Adrenal gland (tissue), 12 donors: ENCODE data around the gene TP73. TPM values are rescaled to one million over a fixed set of nuclear protein-coding genes. Genes with fewer than 3 reads are reported as not detected.

ENCODE experiments used
- DNase-seq, 7 donors: peaks; one replicate each; pipeline ENCODE4 v3.0.0-alpha.2; 2019 to 2020
- H3K27ac ChIP-seq, 5 donors: fragments of 200-600 bp; sonication (generic) in 4 of 5; 1 replicate in 3 of 5; 2 replicates in 2 of 5; pipeline versions ENCODE4 v1.5.1 to v1.8.0; 2016 to 2020; ENCODE audit warnings: mild to moderate bottlenecking in 1 of 5
- H3K27me3 ChIP-seq: fragments of 200-600 bp; 2 replicates; pipeline ENCODE4 v1.8.0; 2021
- H3K36me3 ChIP-seq, 2 donors: fragments of 200-600 bp; replicated peaks in 1 of 2; 1 replicate in 1 of 2; 2 replicates in 1 of 2; pipeline versions ENCODE4 v1.5.1 to v1.8.0; 2018 to 2022
- H3K4me1 ChIP-seq, 2 donors: fragments of 200-600 bp; replicated peaks in 1 of 2; 1 replicate in 1 of 2; 2 replicates in 1 of 2; pipeline versions ENCODE4 v1.5.1 to v1.8.0; 2018 to 2021
- H3K4me3 ChIP-seq, 4 donors: fragments of 200-600 bp; sonication (generic) in 3 of 4; one replicate each; pipeline ENCODE4 v1.5.1; 2016 to 2018
- H3K9me3 ChIP-seq, 3 donors: fragments of 200-600 bp; sonication (generic) in 1 of 3; replicated peaks in 1 of 3; 1 replicate in 2 of 3; 2 replicates in 1 of 3; pipeline versions ENCODE4 v1.5.1 to v1.8.0; 2016 to 2021
- CTCF ChIP-seq, 6 experiments: fragments of 450-650 bp in 4 of 6; fragments of 200-600 bp in 2 of 6; sonication (generic) in 1 of 6; IDR thresholded peaks; 1 replicate in 5 of 6; 2 replicates in 1 of 6; pipeline versions ENCODE4 v1.5.1 to v1.8.0; 2016 to 2021; ENCODE audit warnings: antibody characterized with exemption in 6 of 6, mild to moderate bottlenecking in 2 of 6, moderate library complexity in 1 of 6
- POLR2A ChIP-seq, 2 donors: fragments of 450-650 bp; IDR thresholded peaks; one replicate each; pipeline ENCODE4 v1.6.1; 2017; ENCODE audit warnings: antibody characterized with exemption in 2 of 2, mild to moderate bottlenecking in 2 of 2, moderate library complexity in 1 of 2
- WGBS, 4 donors: extraction: QIAGEN DNeasy Blood & Tissue Kit in 2 of 4; methylation state at CpG; one replicate each; pipeline versions ENCODE4 v1.1.5 to v1.1.7; 2013 to 2017; 5-methylcytosine and 5-hydroxymethylcytosine counted together
- intact Hi-C, 2 donors: fragments of 100-400 bp; cut with DNase I; formaldehyde crosslinking; loops; one replicate each; pipeline versions ENCODE4 v1.14.1 to v1.15.0; 2022 to 2023
- polyA plus RNA-seq, 3 donors: library from polyadenylated mRNA; stranded (reverse); fragments of 200-250 nt in 2 of 3; fragments of 350-450 nt in 1 of 3; fragmentation: Illumina TruSeq in 1 of 3; extraction: RNeasy Lipid Tissue Mini Kit (QIAGEN cat#74804) in 1 of 3; gene quantifications; one replicate each; pipeline ENCODE4 v1.2.3, GENCODE V29; 2013 to 2014
- total RNA-seq, 9 donors: library from RNA; depleted of rRNA in 4 of 9; stranded (reverse); fragments of >200 nt in 4 of 9; fragments of 120-200 nt in 1 of 9; fragmentation: NEBNext Ultra II Directional in 1 of 9; extraction: Animal tissue kit (Norgen Biotek cat#: 25700) in 1 of 9; gene quantifications; one replicate each; pipeline versions ENCODE4 v1.1.0 to v1.2.4, GENCODE V29; 2013 to 2023
- donor health status: healthy with polysubstance abuse.
- donor health status: Bipolar disorder and iron deficiency.
- donor health status: DM: yes; HTN: yes; CAD: no.
- donor health status: DM: no; HTN: no; CAD: no.
- donor health status: DM: no; HTN: no; CAD: no.
- donor health status: DM: yes; HTN: yes; CAD: no.

TP73 gene
- total and polyA plus RNA-seq, 12 donors: 0.03 to 0.22 (median 0.14) TPM; not detected in 6

- H3K9me3 ChIP-seq: no peaks in the 10 kb centered on the region
- H3K4me3 ChIP-seq: no peak overlapping the region
- peaks cover 0 to 30% of the 10 kb centered on the region in 2 donors for H3K36me3 ChIP-seq
- H3K27me3 ChIP-seq: no peaks in the 10 kb centered on the region
- no peak for DNase-seq
- intact Hi-C loops: no loop called here
- H3K4me1 ChIP-seq: no peaks in the 10 kb centered on the region
- TF ChIP-seq CTCF (IDR thresholded peaks at IDR 0.05) (no peak), POLR2A (IDR thresholded peaks at IDR 0.05) (no peak)
- 81 to 93% (median 91%) methylated on average over 6 to 13 of the region's 13 CpGs for WGBS, 4 donors
- H3K27ac ChIP-seq: no peak overlapping the region
These were observed 83.8 kb downstream of the TP73 start for GRCh38 chr1:3736131-3736561.

DNA sequence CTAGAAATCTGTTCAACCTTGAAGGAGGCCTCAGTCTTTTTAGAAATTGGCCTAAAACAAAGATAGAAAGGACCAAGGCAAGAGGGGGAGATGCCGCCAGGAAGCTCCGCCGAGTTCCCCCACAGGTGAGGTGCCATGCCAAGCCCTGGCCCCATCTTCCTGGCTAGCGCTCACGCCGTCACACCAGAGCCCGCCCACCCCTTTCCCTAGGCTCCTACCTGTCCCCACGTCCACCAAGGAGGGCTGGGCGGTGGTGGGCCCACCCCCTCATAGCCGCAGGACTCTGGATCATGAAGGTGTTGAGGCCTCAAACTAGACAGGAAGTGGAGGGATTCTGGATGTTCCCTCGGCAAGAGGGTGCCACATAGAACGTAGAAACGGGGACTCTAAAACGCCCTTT, 84.4 kb downstream of the TP73 start:
- Histone ChIP-seq H3K4me1 (no peaks in the 10 kb centered on the region), H3K27me3 (no peaks in the 10 kb centered on the region), H3K27ac (no peak overlapping the region), H3K36me3 (peaks cover 0 to 31% of the 10 kb centered on the region in 2 donors), H3K4me3 (no peak overlapping the region), H3K9me3 (no peaks in the 10 kb centered on the region)
- WGBS, 4 donors: 86 to 97% (median 92%) methylated on average over 8 to 14 of the region's 14 CpGs
- no peak for DNase-seq
- TF ChIP-seq POLR2A (IDR thresholded peaks at IDR 0.05): no peak
- TF ChIP-seq CTCF (IDR thresholded peaks at IDR 0.05): no peak
- intact Hi-C loops: no loop called here

- no peak overlapping the region for H3K27ac ChIP-seq
- no peaks in the 10 kb centered on the region for H3K4me1 ChIP-seq
- intact Hi-C loops: no loop called here
- no peak overlapping the region for H3K4me3 ChIP-seq
- H3K36me3 ChIP-seq: peaks cover 0 to 42% of the 10 kb centered on the region in 2 donors
- no peaks in the 10 kb centered on the region for H3K27me3 ChIP-seq
- 89 to 96% (median 95%) methylated on average over 12 of the region's 12 CpGs for WGBS, 4 donors
- H3K9me3 ChIP-seq: no peaks in the 10 kb centered on the region
- no peak for DNase-seq
- TF ChIP-seq CTCF (IDR thresholded peaks at IDR 0.05): no peak
- no peak for TF ChIP-seq POLR2A (IDR thresholded peaks at IDR 0.05)
These were observed 86.6 kb downstream of the TP73 start for GRCh38 chr1:3738943-3739342.

GRCh38 chr1:3740042-3740441, 87.7 kb downstream of the TP73 start:
- DNase-seq: no peak
- TF ChIP-seq CTCF (IDR thresholded peaks at IDR 0.05) (no peak), POLR2A (IDR thresholded peaks at IDR 0.05) (no peak)
- Histone ChIP-seq H3K4me1 (no peaks in the 10 kb centered on the region), H3K36me3 (peaks cover 0 to 42% of the 10 kb centered on the region in 2 donors), H3K9me3 (no peaks in the 10 kb centered on the region), H3K27me3 (no peaks in the 10 kb centered on the region), H3K27ac (no peak overlapping the region), H3K4me3 (no peak overlapping the region)
- intact Hi-C loops: loop anchor here in 1 of 2 donors (10.0 kb wide), 1 partner anchor 55 kb away; the partner anchor contains the start of gene LRRC47
- 82 to 91% (median 83%) methylated on average over 7 to 9 of the region's 9 CpGs for WGBS, 4 donors
